Effector memory CD8-positive, alpha-beta T cell (primary cell): Measurements from ENCODE around the gene ATXN7.
A peak's percentile ranks its signal among the peaks of the same experiment; 100 is the strongest.

Experiments
- ATAC-seq: fragments of 150-1000 bp; cut with Tn5 transposase; replicated peaks from 2 replicates; pipeline ENCODE4 v1.10.0; 2021; ENCODE audit warnings: mild to moderate bottlenecking, moderate library complexity
- DNase-seq, 3 experiments: peaks; one replicate each; pipeline ENCODE4 v3.0.0; 2021
- H3K27ac Mint-ChIP-seq, 2 donors: one replicate each; pipeline ENCODE4 v1.8.0; 2022; ENCODE audit warnings: mild to moderate bottlenecking in 2 of 2, mixed read lengths in 2 of 2, moderate library complexity in 2 of 2
- H3K27me3 Mint-ChIP-seq, 2 donors: one replicate each; pipeline ENCODE4 v1.8.0; 2022; ENCODE audit warnings: mixed read lengths in 2 of 2
- H3K36me3 Mint-ChIP-seq: one replicate; pipeline ENCODE4 v1.8.0; 2022; ENCODE audit warnings: mild to moderate bottlenecking, moderate library complexity, mixed read lengths; ENCODE audit not compliant: insufficient read depth
- H3K4me1 Mint-ChIP-seq, 2 donors: one replicate each; pipeline ENCODE4 v1.8.0; 2022; ENCODE audit warnings: low read depth in 2 of 2, mixed read lengths in 2 of 2
- H3K4me3 Mint-ChIP-seq, 2 donors: one replicate each; pipeline ENCODE4 v1.8.0; 2022; ENCODE audit warnings: mild to moderate bottlenecking in 2 of 2, mixed read lengths in 2 of 2, moderate library complexity in 2 of 2
- H3K9me3 Mint-ChIP-seq, 2 donors: one replicate each; pipeline ENCODE4 v1.8.0; 2022; ENCODE audit warnings: mixed read lengths in 2 of 2

ATXN7 gene

GRCh38 chr3:63849175-63849574, 14.5 kb upstream of the ATXN7 start:
- Mint-ChIP-seq H3K27me3 (no peaks in the 10 kb centered on the region), H3K4me3 (no peak overlapping the region), H3K27ac (no peak overlapping the region), H3K36me3 (peaks cover 14% of the 10 kb centered on the region), H3K4me1 (peaks cover 10 to 21% of the 10 kb centered on the region in 2 donors), H3K9me3 (no peaks in the 10 kb centered on the region)
- DNase-seq (no peak), ATAC-seq (no peak)

GRCh38 chr3:63851287-63851686, 12.4 kb upstream of the ATXN7 start:
- Mint-ChIP-seq H3K27me3 (no peaks in the 10 kb centered on the region), H3K4me3 (no peak overlapping the region), H3K4me1 (peaks cover 13 to 21% of the 10 kb centered on the region in 2 donors), H3K36me3 (peaks cover 10% of the 10 kb centered on the region), H3K27ac (no peak overlapping the region), H3K9me3 (no peaks in the 10 kb centered on the region)
- no peak for ATAC-seq
- no peak for DNase-seq

- H3K4me1 Mint-ChIP-seq, result peaks cover 18 to 31% of the 10 kb centered on the region in 2 donors
- no peak overlapping the region for H3K4me3 Mint-ChIP-seq
- H3K27ac Mint-ChIP-seq, result no peak overlapping the region
- DNase-seq, result no peak
- no peaks in the 10 kb centered on the region for H3K27me3 Mint-ChIP-seq
- no peak for ATAC-seq
- H3K36me3 Mint-ChIP-seq, result peaks cover 7% of the 10 kb centered on the region
- no peaks in the 10 kb centered on the region for H3K9me3 Mint-ChIP-seq
Observed at GRCh38 chr3:63853106-63853505, 10.6 kb upstream of the ATXN7 start.

GRCh38 chr3:63855333-63855940, 8.2 kb upstream of the ATXN7 start:
- H3K9me3 Mint-ChIP-seq, result no peaks in the 10 kb centered on the region
- no peak for ATAC-seq
- peaks cover 7% of the 10 kb centered on the region for H3K36me3 Mint-ChIP-seq
- peaks cover 22 to 44% of the 10 kb centered on the region in 2 donors for H3K4me1 Mint-ChIP-seq
- H3K4me3 Mint-ChIP-seq, result no peak overlapping the region
- no peak for DNase-seq
- no peaks in the 10 kb centered on the region for H3K27me3 Mint-ChIP-seq
- peak overlapping the region in 1 of 2 donors; percentile 65 for H3K27ac Mint-ChIP-seq

- ATAC-seq (no peak), DNase-seq (no peak)
- Mint-ChIP-seq H3K36me3 (peaks cover 5% of the 10 kb centered on the region), H3K27me3 (no peaks in the 10 kb centered on the region), H3K4me1 (peaks cover 34 to 46% of the 10 kb centered on the region in 2 donors), H3K4me3 (no peak overlapping the region), H3K27ac (no peak overlapping the region), H3K9me3 (no peaks in the 10 kb centered on the region)
Observed at GRCh38 chr3:63857311-63857710, 6.4 kb upstream of the ATXN7 start.

DNA sequence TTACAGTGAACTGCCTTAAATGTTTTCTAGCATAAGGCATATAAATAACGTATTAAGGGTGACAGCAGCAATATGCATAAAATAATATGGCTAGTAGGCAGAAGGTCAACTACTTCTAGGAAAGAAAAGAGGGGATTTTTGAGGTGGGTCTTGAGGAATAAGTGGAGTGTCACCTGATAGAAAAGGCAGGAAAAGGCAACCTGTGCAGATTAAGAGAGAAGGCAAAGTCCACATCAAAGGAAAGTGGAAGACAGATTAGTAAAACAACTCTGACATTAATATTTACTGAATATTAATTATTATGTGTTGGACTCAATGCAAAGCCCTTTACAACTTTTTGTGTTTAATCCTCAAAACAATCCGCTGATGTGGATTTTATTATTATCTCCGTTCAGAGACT, 2.9 kb upstream of the ATXN7 start:
- H3K9me3 Mint-ChIP-seq, result no peaks in the 10 kb centered on the region
- peaks cover 47 to 59% of the 10 kb centered on the region in 2 donors for H3K4me1 Mint-ChIP-seq
- DNase-seq (no peak), ATAC-seq (no peak)
- peaks cover 24% of the 10 kb centered on the region for H3K36me3 Mint-ChIP-seq
- H3K27me3 Mint-ChIP-seq, result no peaks in the 10 kb centered on the region
- no peak overlapping the region for H3K4me3 Mint-ChIP-seq
- H3K27ac Mint-ChIP-seq, result peak overlapping the region in 1 of 2 donors; percentile 9

GRCh38 chr3:63861306-63861705, 2.4 kb upstream of the ATXN7 start:
- Mint-ChIP-seq H3K4me1 (peaks cover 44 to 56% of the 10 kb centered on the region in 2 donors), H3K4me3 (no peak overlapping the region), H3K27me3 (no peaks in the 10 kb centered on the region)

GRCh38 chr3:63862804-63863149, 890 bp upstream of the ATXN7 start:
- H3K9me3 Mint-ChIP-seq, result no peaks in the 10 kb centered on the region
- peak overlapping the region; percentile 88 to 89 for H3K4me3 Mint-ChIP-seq
- no peaks in the 10 kb centered on the region for H3K27me3 Mint-ChIP-seq
- no peak for ATAC-seq
- peaks cover 39 to 52% of the 10 kb centered on the region in 2 donors for H3K4me1 Mint-ChIP-seq
- peak overlapping the region; percentile 88 to 90 for H3K27ac Mint-ChIP-seq
- DNase-seq, result no peak
- H3K36me3 Mint-ChIP-seq, result peaks cover 31% of the 10 kb centered on the region

More at GRCh38 chr3:63861306-63861705, 2.4 kb upstream of the ATXN7 start:
- no peaks in the 10 kb centered on the region for H3K9me3 Mint-ChIP-seq
- DNase-seq, result no peak
- peak overlapping the region in 1 of 2 donors; percentile 4 for H3K27ac Mint-ChIP-seq
- H3K36me3 Mint-ChIP-seq, result peaks cover 25% of the 10 kb centered on the region
- ATAC-seq, result no peak

DNA sequence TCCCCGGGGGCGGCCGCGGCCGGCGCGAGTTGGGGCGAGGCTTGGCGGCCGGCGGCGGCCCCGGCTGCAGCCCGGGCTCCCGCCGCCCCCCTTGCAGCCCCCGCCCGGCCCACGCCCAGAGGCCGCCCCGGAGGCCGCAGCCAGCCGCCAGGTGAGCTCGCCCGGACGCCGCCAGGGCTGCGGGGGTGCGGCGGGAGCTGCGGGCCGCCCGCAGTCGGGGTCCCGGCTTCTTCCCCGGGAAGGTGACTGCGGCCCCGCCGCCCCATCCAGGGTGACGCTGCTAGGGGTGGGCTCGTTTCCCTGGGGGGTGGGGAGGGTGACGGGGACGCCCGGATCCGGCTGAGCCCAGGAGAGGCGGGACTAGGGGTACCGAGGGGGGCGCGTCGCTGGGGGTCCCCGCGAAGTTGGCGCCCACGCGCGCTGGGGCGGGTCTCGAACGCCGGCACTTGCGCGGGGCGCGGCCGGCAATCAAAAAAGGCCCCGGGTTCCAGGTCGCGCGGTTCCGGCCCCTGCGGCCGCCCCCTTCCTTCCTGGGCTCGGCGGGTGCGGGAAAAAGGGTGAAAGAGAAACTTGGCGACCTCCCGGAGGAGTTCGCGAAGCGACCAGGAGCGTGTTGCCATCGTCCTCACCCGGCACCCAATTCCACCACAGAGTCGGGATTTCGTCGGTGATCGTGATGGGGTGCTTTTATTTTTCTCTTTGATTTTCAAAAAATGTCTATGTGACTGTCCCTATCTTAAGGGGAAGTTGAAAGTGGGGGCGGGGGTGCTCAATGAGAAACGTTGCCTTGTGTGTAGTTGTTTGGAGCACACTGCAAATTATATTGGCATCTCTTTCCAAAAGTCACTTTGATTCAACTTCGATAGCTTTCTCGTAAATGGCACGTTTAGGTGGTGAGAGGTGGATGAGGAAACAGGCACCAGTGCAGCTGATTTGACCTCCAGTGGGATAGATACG, 619 bp downstream of the ATXN7 start:
- no peaks in the 10 kb centered on the region for H3K27me3 Mint-ChIP-seq
- ATAC-seq (peak; percentile 56), DNase-seq (peak; percentile 14)
- peak overlapping the region; percentile 89 to 91 for H3K27ac Mint-ChIP-seq
- peaks cover 31% of the 10 kb centered on the region for H3K36me3 Mint-ChIP-seq
- no peaks in the 10 kb centered on the region for H3K9me3 Mint-ChIP-seq
- H3K4me1 Mint-ChIP-seq, result peaks cover 35 to 41% of the 10 kb centered on the region in 2 donors
- peak overlapping the region; percentile 86 to 88 for H3K4me3 Mint-ChIP-seq

- Mint-ChIP-seq H3K27ac (peak overlapping the region; percentile 89 to 91), H3K4me3 (peak overlapping the region; percentile 86 to 88), H3K4me1 (peaks cover 35 to 38% of the 10 kb centered on the region in 2 donors), H3K9me3 (no peaks in the 10 kb centered on the region), H3K36me3 (peaks cover 31% of the 10 kb centered on the region), H3K27me3 (no peaks in the 10 kb centered on the region)
- ATAC-seq, result no peak
- DNase-seq, result no peak
Observed at GRCh38 chr3:63864965-63865327, 1.3 kb downstream of the ATXN7 start.

DNA sequence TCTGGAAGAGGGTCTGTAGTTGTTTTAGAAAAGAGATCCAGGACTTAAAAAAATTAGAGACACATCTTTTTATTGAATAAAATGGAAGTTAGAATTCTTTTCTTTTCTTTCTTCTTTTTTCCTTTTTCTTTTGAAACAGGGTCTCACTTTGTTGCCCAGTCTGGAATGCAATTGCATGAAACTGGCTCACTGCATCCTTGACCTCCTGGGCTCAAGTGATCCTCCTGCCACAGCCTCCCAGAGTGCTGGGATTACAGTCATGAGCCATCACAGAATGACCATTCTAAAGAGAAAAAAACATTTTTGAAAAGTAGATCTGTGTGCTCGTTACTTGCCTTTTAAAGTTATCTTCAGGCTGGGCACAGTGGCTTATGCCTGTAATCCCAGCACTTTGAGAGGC, 3.6 kb downstream of the ATXN7 start:
- Mint-ChIP-seq H3K27ac (peak overlapping the region in 1 of 2 donors; percentile 42), H3K27me3 (no peaks in the 10 kb centered on the region), H3K36me3 (peaks cover 31% of the 10 kb centered on the region), H3K9me3 (no peaks in the 10 kb centered on the region), H3K4me1 (peaks cover 25 to 30% of the 10 kb centered on the region in 2 donors), H3K4me3 (no peak overlapping the region)
- no peak for DNase-seq
- ATAC-seq, result no peak

DNA sequence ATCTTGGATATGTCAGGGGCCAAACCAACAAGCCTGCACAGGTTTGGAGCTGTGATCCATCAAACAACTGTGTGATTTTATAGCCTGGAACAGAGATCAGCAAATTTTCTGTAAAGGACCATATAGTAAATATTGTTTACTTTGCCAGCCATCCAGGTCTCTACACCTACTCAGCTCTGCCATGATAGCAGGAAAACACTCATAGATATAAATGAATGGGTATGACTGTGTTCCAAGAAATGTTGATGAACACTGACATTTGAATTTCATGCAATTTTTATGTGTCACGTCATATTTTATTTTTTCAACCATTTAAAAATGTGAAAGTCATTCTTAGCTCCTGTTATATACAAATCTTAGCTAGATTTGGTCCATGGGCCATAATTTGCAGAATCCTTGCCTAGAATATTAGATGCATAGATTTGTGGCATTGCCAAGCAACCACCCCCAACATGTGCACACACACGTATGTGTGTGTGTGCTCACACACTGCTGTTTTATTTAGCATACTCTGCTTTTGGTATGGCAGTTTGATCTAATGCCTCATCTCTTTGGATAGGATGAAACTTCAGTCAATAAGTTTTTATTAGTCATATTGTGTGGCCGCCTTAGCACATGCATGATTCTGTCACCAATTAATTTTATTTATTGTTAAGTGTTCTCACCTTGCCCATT, 6.4 kb downstream of the ATXN7 start:
- Mint-ChIP-seq H3K27ac (no peak overlapping the region), H3K4me3 (no peak overlapping the region), H3K27me3 (no peaks in the 10 kb centered on the region), H3K9me3 (no peaks in the 10 kb centered on the region), H3K4me1 (peaks cover 26 to 37% of the 10 kb centered on the region in 2 donors), H3K36me3 (peaks cover 16% of the 10 kb centered on the region)
- no peak for ATAC-seq
- DNase-seq, result no peak

- H3K4me1 Mint-ChIP-seq, result peaks cover 28 to 39% of the 10 kb centered on the region in 2 donors
- H3K9me3 Mint-ChIP-seq, result no peaks in the 10 kb centered on the region
- ATAC-seq (no peak), DNase-seq (no peak)
- H3K4me3 Mint-ChIP-seq, result no peak overlapping the region
- H3K27me3 Mint-ChIP-seq, result no peaks in the 10 kb centered on the region
- peaks cover 11% of the 10 kb centered on the region for H3K36me3 Mint-ChIP-seq
- H3K27ac Mint-ChIP-seq, result no peak overlapping the region
Observed at GRCh38 chr3:63870615-63871005, 6.9 kb downstream of the ATXN7 start.
